Hepatocyte (in vitro differentiated cells): ENCODE data around the gene CKS1B. TPM values are rescaled to one million over a fixed set of nuclear protein-coding genes. Genes with fewer than 3 reads are reported as not detected.

Source experiments
- DNase-seq: peaks from one replicate; pipeline ENCODE4 v3.0.0-alpha.2; 2016; ENCODE audit warnings: low spot score
- H2AFZ ChIP-seq: fragments of 200-600 bp; sonication (generic); 2 replicates; pipeline ENCODE4 v1.6.0; 2016; ENCODE audit warnings: antibody characterized with exemption, mild to moderate bottlenecking
- H3K27ac ChIP-seq: fragments of 200-600 bp; sonication (generic); 2 replicates; pipeline ENCODE4 v1.5.1; 2016; ENCODE audit warnings: mild to moderate bottlenecking
- H3K27me3 ChIP-seq: fragments of 200-600 bp; sonication (generic); 2 replicates; pipeline ENCODE4 v1.6.1; 2016
- H3K36me3 ChIP-seq: fragments of 200-600 bp; sonication (generic); replicated peaks from 2 replicates; pipeline ENCODE4 v1.5.1; 2016; ENCODE audit warnings: low read depth; ENCODE audit not compliant: insufficient read depth
- H3K4me1 ChIP-seq: fragments of 200-600 bp; sonication (generic); 2 replicates; pipeline ENCODE4 v1.5.1; 2016; ENCODE audit warnings: mild to moderate bottlenecking, moderate library complexity; ENCODE audit not compliant: insufficient read depth
- H3K4me2 ChIP-seq: fragments of 200-600 bp; sonication (generic); 2 replicates; pipeline ENCODE4 v1.6.0; 2016
- H3K4me3 ChIP-seq: fragments of 200-600 bp; sonication (generic); 2 replicates; pipeline ENCODE4 v1.5.1; 2016; ENCODE audit warnings: mild to moderate bottlenecking
- H3K79me2 ChIP-seq: fragments of 200-600 bp; sonication (generic); 2 replicates; pipeline ENCODE4 v1.6.0; 2017; ENCODE audit warnings: mild to moderate bottlenecking
- H3K9me2 ChIP-seq: fragments of 200-600 bp; sonication (generic); replicated peaks from 2 replicates; pipeline ENCODE4 v1.6.0; 2017; ENCODE audit warnings: mild to moderate bottlenecking; ENCODE audit not compliant: insufficient read depth
- H3K9me3 ChIP-seq: fragments of 200-600 bp; sonication (generic); 2 replicates; pipeline ENCODE4 v1.5.1; 2016; ENCODE audit warnings: low read depth, mild to moderate bottlenecking
- H4K20me1 ChIP-seq: fragments of 200-600 bp; sonication (generic); 2 replicates; pipeline ENCODE4 v1.6.0; 2016; ENCODE audit warnings: mild to moderate bottlenecking; ENCODE audit not compliant: insufficient read depth, poor library complexity, severe bottlenecking
- CTCF ChIP-seq: fragments of 200-600 bp; sonication (generic); IDR thresholded peaks from 2 replicates; pipeline ENCODE4 v1.5.1; 2016; ENCODE audit warnings: antibody characterized with exemption, mild to moderate bottlenecking; ENCODE audit not compliant: poor library complexity
- EZH2 ChIP-seq: fragments of 200-600 bp; sonication (generic); IDR thresholded peaks from 2 replicates; pipeline ENCODE4 v1.6.1; 2016; ENCODE audit warnings: antibody characterized with exemption, mild to moderate bottlenecking, borderline replicate concordance
- EZH2phosphoT487 ChIP-seq: fragments of 200-600 bp; sonication (generic); IDR thresholded peaks from one replicate; pipeline ENCODE4 v1.6.1; 2018; ENCODE audit warnings: antibody characterized with exemption, mild to moderate bottlenecking, low read depth, moderate library complexity; ENCODE audit not compliant: unreplicated experiment, severe bottlenecking
- WGBS: methylation state at CpG from one replicate; pipeline ENCODE4 v1.1.6; 2016; ENCODE audit warnings: low lambda C conversion rate; ENCODE audit errors: missing lambda C conversion rate; 5-methylcytosine and 5-hydroxymethylcytosine counted together
- polyA plus RNA-seq: library from polyadenylated mRNA; unstranded; fragments of >200 nt; fragmentation: Nextera tagmentation; extraction: Ambion mirVana; gene quantifications from 2 replicates; pipeline ENCODE4 v1.2.1, GENCODE V29; 2016
- total RNA-seq: library from RNA; depleted of rRNA; stranded (reverse); fragments of >200 nt; gene quantifications from 2 replicates; pipeline ENCODE4 v1.2.3, GENCODE V29; 2014

The CKS1B gene
- total and polyA plus RNA-seq, 2 experiments from 2014 or later, result 40.4 to 91.3 TPM

DNA sequence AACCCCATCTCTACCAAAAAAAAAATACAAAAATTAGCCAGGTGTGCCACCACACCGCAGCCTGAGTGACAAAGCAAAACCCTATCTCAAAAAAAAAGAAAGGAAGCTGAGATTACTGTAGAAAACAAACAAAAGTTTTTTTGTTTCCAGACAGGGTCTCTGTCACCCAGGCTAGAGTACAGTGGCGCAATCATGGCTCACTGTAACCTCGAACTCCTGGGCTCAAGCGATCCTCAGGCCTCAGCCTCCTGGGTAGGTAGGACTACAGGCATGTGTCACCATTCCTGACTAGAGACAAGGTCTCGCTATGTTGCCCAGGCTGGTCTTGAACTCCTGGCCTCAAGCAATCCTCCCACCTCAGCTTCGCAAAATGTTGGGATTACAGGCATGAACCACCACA, 10.1 kb upstream of the CKS1B start:
- TF ChIP-seq EZH2 (no peak), EZH2phosphoT487 (no peak), CTCF (no peak)
- H3K4me3 ChIP-seq, result no peak overlapping the region
- peaks cover 19% of the 10 kb centered on the region for H3K4me1 ChIP-seq
- H3K79me2 ChIP-seq, result peaks cover 82% of the 10 kb centered on the region
- no peak for DNase-seq
- no peak overlapping the region for H2AFZ ChIP-seq
- H4K20me1 ChIP-seq, result no peaks in the 10 kb centered on the region
- H3K36me3 ChIP-seq, result no peaks in the 10 kb centered on the region
- H3K27me3 ChIP-seq, result no peaks in the 10 kb centered on the region
- no peak overlapping the region for H3K4me2 ChIP-seq
- WGBS, result 98% methylated on average over 6 of the region's 6 CpGs
- peak overlapping the region; percentile 16 for H3K27ac ChIP-seq
- H3K9me3 ChIP-seq, result no peaks in the 10 kb centered on the region
- H3K9me2 ChIP-seq, result no peaks in the 10 kb centered on the region

DNA sequence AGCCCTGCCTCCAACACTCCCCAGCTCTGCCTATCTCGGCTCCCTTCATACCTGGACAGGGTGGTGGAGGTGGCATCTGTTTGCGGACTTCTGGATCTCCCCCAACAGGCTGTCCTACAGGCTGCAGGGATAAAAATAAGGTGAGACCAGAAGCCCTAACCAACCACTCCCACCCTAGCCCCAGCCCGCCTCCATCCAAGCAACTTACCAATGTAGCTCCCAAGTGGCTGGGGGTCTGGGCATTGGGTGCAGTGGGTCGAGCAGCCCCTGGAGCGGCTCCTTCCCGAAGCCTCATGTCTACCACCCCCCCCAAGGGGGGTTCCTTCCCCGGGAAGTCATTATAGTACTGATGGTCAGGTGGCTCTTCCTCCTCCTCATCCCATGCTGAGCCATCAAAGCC, 8.4 kb upstream of the CKS1B start:
- no peak for DNase-seq
- H2AFZ ChIP-seq, result no peak overlapping the region
- peaks cover 13% of the 10 kb centered on the region for H3K4me1 ChIP-seq
- TF ChIP-seq EZH2phosphoT487 (no peak), CTCF (no peak), EZH2 (no peak)
- H4K20me1 ChIP-seq, result no peaks in the 10 kb centered on the region
- H3K79me2 ChIP-seq, result peaks cover 78% of the 10 kb centered on the region
- H3K4me3 ChIP-seq, result no peak overlapping the region
- 91% methylated on average over 7 of the region's 7 CpGs for WGBS
- no peaks in the 10 kb centered on the region for H3K9me3 ChIP-seq
- no peaks in the 10 kb centered on the region for H3K36me3 ChIP-seq
- no peaks in the 10 kb centered on the region for H3K9me2 ChIP-seq
- H3K27me3 ChIP-seq, result no peaks in the 10 kb centered on the region
- H3K4me2 ChIP-seq, result no peak overlapping the region
- no peak overlapping the region for H3K27ac ChIP-seq

DNA sequence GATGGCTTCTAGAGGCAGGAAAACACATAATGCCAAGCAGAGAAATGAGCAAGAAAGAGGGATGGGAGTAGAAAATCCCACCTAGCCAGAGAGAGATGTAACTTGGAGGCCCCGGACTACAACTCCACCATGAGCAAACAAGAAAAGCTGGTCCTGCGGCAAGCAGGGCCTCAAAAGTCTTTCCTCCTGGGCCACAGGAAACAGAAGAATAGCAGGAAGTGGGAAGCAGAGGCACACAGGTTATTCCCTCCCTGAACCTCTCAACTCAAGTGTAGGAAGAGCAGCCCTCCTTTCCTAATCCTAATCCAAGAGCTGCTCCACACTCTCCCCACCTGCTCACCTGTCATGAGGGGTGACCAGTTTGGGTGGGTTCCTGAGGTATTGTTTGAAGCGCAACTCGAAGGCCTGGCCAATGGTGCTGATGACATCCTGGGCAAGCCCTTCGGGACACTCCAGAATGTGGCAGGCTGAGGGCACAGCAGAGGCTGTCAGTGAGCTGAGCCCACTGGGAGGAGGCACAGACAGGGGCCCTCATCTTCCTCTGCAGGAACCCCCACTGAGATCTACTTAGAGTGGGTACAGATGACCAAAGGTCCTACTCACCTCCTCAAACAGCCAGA, 7.0 kb upstream of the CKS1B start:
- Histone ChIP-seq H3K4me2 (no peak overlapping the region), H3K4me1 (peaks cover 25% of the 10 kb centered on the region), H2AFZ (no peak overlapping the region), H3K36me3 (no peaks in the 10 kb centered on the region), H3K27ac (no peak overlapping the region), H3K27me3 (no peaks in the 10 kb centered on the region), H3K4me3 (no peak overlapping the region), H3K79me2 (peaks cover 83% of the 10 kb centered on the region), H4K20me1 (no peaks in the 10 kb centered on the region), H3K9me2 (no peaks in the 10 kb centered on the region), H3K9me3 (no peaks in the 10 kb centered on the region)
- 84% methylated on average over 5 of the region's 5 CpGs for WGBS
- no peak for DNase-seq
- TF ChIP-seq CTCF (no peak), EZH2phosphoT487 (no peak), EZH2 (no peak)

- Histone ChIP-seq H3K9me2 (no peaks in the 10 kb centered on the region), H3K4me1 (peaks cover 21% of the 10 kb centered on the region), H3K36me3 (no peaks in the 10 kb centered on the region), H3K79me2 (peaks cover 70% of the 10 kb centered on the region), H3K4me3 (no peak overlapping the region), H3K4me2 (peak overlapping the region; percentile 75), H3K27me3 (no peaks in the 10 kb centered on the region), H2AFZ (no peak overlapping the region), H3K9me3 (no peaks in the 10 kb centered on the region), H3K27ac (no peak overlapping the region), H4K20me1 (no peaks in the 10 kb centered on the region)
- WGBS, result 94% methylated on average over 3 of the region's 3 CpGs
- DNase-seq, result no peak
- TF ChIP-seq EZH2phosphoT487 (no peak), CTCF (no peak), EZH2 (no peak)
These were observed 5.8 kb upstream of the CKS1B start for GRCh38 chr1:154968731-154969130.
